Jurkat, Clone E6-1 (cell line): ENCODE measurements around the gene MRNIP.
"Not testable (repeated sequence)": the region's sequence is repeated elsewhere in the genome, so short reads cannot be mapped to it uniquely, and the experiment has no call there.

Experiments used
- DNase-seq: peaks from one replicate; pipeline ENCODE4 v3.0.0-alpha.2; 2011; ENCODE audit warnings: low read depth, low spot score
- H3K4me3 ChIP-seq: 2 replicates; pipeline ENCODE4 v1.5.1; 2011; ENCODE audit warnings: mild to moderate bottlenecking, low read length, control low read depth, moderate library complexity

Gene MRNIP

GRCh38 chr5:179873588-179874110, 15.0 kb upstream of the MRNIP start:
- no peak for DNase-seq

GRCh38 chr5:179872828-179873575, 14.4 kb upstream of the MRNIP start:
- DNase-seq = no peak
- H3K4me3 ChIP-seq = no peak overlapping the region

More at GRCh38 chr5:179873588-179874110, 15.0 kb upstream of the MRNIP start:
- no peak overlapping the region for H3K4me3 ChIP-seq

- DNase-seq = no peak
- no peak overlapping the region for H3K4me3 ChIP-seq
Measured at GRCh38 chr5:179872055-179872827, 13.6 kb upstream of the MRNIP start.

DNA sequence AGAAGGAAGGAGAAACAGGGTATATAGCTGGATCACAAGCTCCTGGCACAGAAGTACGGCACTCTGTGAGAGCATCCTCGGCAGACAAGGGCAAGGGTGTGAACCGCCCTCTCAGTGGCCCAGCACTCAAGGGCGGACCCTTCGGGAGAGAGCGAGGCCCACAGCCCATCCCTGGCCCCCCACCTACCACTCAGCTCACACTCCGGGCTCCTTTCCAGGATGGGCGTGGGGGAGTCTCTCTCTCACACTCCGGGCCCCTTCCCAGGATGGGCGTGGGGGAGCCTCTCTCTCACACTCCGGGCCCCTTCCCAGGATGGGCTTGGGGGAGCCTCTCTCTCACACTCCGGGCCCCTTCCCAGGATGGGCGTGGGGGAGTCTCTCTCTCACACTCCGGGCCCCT, 12.9 kb upstream of the MRNIP start:
- H3K4me3 ChIP-seq, DNase-seq: not testable (repeated sequence)

DNA sequence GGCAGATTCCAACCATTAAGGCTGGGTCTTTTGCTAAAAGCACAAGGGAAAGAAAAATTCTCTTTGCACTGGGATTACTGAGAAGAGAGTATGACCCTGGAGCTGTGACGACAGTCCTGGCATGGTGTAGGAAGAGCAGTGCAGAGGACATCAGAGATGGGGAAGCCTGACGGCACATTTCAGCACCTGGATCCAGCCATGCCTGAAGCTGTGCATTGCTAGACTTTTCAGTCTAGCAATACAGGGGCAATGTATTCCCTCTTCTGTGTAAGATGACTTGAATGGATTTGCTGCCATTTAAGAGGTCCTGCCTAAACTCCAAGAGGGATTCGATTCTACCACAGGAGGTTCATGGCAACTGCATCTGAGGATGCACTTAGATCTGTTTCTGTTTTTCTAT, 12.3 kb upstream of the MRNIP start:
- no peak for DNase-seq
- H3K4me3 ChIP-seq = no peak overlapping the region

- no peak overlapping the region for H3K4me3 ChIP-seq
- peak; percentile 20 for DNase-seq
Measured at GRCh38 chr5:179870403-179870903, 11.8 kb upstream of the MRNIP start.

GRCh38 chr5:179869641-179870402, 11.2 kb upstream of the MRNIP start:
- no peak for DNase-seq
- no peak overlapping the region for H3K4me3 ChIP-seq

GRCh38 chr5:179869101-179869500, 10.5 kb upstream of the MRNIP start:
- no peak overlapping the region for H3K4me3 ChIP-seq
- DNase-seq = no peak

- H3K4me3 ChIP-seq = no peak overlapping the region
- DNase-seq = no peak
Measured at GRCh38 chr5:179868541-179868940, 9.9 kb upstream of the MRNIP start.

GRCh38 chr5:179867476-179867875, 8.9 kb upstream of the MRNIP start:
- H3K4me3 ChIP-seq = no peak overlapping the region
- DNase-seq = no peak

- DNase-seq = no peak
- H3K4me3 ChIP-seq = no peak overlapping the region
Measured at GRCh38 chr5:179867079-179867465, 8.5 kb upstream of the MRNIP start.

GRCh38 chr5:179866241-179867078, 7.8 kb upstream of the MRNIP start:
- peak; percentile 19 for DNase-seq
- no peak overlapping the region for H3K4me3 ChIP-seq

GRCh38 chr5:179865491-179866240, 7.0 kb upstream of the MRNIP start:
- no peak overlapping the region for H3K4me3 ChIP-seq
- no peak for DNase-seq

DNA sequence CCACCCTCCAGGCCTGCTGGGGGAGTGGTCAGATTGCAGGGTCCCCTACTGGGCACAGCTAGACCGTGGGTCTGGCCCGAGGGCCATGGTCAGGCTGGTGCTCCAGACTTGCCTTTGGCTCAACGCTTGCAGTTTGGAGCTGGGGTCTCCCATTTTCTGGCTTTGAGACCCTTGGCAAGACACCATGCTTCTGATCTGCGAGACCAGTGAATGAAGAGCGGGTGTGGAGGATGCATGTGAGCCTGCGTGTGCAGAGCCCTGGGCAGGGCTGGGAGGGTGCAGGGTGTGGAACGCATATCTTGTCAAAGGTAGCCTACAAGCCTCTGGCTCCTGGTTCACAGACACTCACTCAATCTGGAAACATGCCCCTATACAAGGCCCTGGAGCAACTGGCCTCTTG, 6.1 kb upstream of the MRNIP start:
- DNase-seq = no peak
- H3K4me3 ChIP-seq = no peak overlapping the region

GRCh38 chr5:179863449-179864085, 5.0 kb upstream of the MRNIP start:
- H3K4me3 ChIP-seq = no peak overlapping the region
- no peak for DNase-seq

DNA sequence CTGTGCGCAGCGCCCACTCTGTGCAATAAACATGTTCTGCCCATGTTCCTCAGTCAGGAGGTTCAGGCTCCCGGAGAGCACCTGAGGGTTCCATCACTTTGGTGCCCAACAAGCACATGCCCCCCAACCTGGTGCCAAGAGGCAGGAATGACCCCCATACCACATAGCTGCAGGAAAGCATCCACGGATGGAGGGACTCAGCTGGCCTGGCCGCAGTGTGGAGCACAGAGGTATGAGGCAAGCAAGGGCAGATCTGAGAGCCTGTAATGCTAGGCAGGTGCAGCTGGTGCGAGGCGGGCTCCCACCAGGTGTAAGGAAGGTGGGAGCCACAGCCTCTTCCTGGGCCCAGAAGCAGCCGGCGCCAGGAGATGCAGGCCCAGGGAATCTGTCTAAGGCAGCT, 4.3 kb upstream of the MRNIP start:
- H3K4me3 ChIP-seq = no peak overlapping the region
- DNase-seq = no peak

DNA sequence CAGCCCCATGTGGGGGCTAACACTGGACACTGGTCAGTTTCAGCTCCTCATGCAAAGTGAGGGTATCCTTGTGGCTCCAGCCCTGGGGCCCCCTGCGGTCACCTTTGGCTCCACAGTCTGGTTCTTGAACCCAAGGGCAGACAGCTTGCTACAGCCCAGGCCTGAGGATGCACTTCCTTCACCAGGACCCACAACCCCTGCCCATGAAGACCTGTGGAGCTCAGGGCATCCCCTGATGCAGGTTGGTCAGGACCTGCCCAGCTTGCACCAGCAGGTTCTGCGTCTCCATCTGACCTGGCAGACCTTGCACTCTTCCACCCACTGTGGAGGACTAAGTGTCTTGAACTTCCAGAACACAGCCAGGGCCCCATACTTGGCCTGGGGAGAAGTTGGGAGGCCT, 3.7 kb upstream of the MRNIP start:
- no peak overlapping the region for H3K4me3 ChIP-seq
- DNase-seq = no peak

DNA sequence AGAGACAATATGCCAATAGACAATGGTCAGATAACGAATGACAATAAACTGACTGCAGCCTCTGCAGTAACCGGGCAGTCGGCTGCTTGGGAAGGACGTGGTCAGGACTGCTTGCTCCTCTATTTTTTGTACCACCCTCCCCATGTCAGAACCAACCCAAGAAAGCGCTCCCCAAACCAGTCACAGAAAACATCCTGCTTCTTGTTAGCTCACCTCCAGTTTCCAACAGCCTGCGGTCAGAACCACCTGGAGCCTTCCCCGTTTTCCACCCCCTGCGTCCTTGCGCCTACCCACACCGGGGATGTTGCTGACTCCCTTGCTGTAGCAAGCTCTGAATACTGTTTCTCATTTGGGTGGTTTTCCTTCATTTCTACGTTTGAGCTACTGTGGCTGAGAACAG, 1.7 kb upstream of the MRNIP start:
- no peak overlapping the region for H3K4me3 ChIP-seq
- DNase-seq = no peak
